BJ (cell line): ENCODE measurements around the gene EPHX1. TPM values are rescaled to one million over a fixed set of nuclear protein-coding genes. Genes with fewer than 3 reads are reported as not detected.

Source experiments
- CTCF ChIA-PET: fragments of 350-600 bp; formaldehyde crosslinking; extraction: SDS; loops from one replicate; lab custom pipeline; 2021; ENCODE audit warnings: antibody characterized with exemption, inconsistent platforms; lab: Yijun Ruan, JAX
- POLR2A ChIA-PET: fragments of 300-600 bp; sonication (Branson Sonifier 250); formaldehyde crosslinking; extraction: SDS; loops from one replicate; lab custom pipeline; 2021; ENCODE audit warnings: antibody characterized with exemption; lab: Charles Lee
- DNase-seq: peaks from one replicate; pipeline ENCODE4 v3.0.0-alpha.2; 2011; ENCODE audit warnings: low read depth
- H3K27me3 ChIP-seq: 2 replicates; pipeline ENCODE4 v1.6.0; 2011; ENCODE audit warnings: low read length; ENCODE audit not compliant: control insufficient read depth, insufficient read depth
- H3K36me3 ChIP-seq: 2 replicates; pipeline ENCODE4 v1.5.1; 2011; ENCODE audit warnings: low read length; ENCODE audit not compliant: control insufficient read depth, insufficient read depth
- H3K4me3 ChIP-seq: 2 replicates; pipeline ENCODE4 v1.5.1; 2011; ENCODE audit warnings: low read depth, mild to moderate bottlenecking, control low read depth, low read length
- polyA plus RNA-seq: library from polyadenylated mRNA; depleted of rRNA; stranded (reverse); fragments of >200 nt; gene quantifications from 2 replicates; pipeline ENCODE4 v1.2.3, GENCODE V29; 2011
- TF ChIP-seq, protein P1 (sequence below): IDR thresholded peaks from 2 replicates; pipeline ENCODE4 v1.5.1; 2011; ENCODE audit warnings: low read depth, mild to moderate bottlenecking, control low read depth, inconsistent platforms, low read length, moderate library complexity; ENCODE audit not compliant: insufficient read depth

Gene EPHX1
- polyA plus RNA-seq, 1 experiment, result 34.3 TPM

DNA sequence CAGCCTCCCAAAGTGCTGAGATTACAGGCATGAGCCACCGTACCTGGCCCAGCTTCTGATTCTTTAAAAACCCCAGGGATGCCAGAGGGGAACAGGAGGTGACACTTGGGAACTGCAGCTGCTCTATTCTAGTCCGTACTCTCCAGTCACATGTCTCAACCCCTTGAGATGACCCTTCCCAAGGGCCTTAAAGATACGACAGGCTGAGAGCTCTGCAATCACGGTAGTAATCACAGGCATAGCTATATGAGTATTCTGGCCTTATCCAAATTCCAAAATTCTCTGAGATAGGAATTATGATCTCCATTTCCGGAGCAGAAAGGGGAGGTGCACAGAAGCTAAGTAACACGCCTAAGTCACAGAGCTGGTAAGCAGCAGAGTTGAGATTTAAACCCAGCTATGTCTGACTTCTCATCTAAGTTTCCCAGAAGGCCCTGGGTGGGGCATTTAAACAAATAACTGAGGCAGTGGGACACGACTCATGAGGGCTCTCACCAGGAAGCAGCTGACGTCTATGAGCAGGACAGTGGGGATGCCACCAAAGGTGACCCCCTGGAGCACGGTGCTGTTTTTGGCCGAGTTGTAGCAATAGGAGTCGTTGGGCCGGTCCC, 67.1 kb downstream of the EPHX1 start:
- TF ChIP-seq, protein P1, sequence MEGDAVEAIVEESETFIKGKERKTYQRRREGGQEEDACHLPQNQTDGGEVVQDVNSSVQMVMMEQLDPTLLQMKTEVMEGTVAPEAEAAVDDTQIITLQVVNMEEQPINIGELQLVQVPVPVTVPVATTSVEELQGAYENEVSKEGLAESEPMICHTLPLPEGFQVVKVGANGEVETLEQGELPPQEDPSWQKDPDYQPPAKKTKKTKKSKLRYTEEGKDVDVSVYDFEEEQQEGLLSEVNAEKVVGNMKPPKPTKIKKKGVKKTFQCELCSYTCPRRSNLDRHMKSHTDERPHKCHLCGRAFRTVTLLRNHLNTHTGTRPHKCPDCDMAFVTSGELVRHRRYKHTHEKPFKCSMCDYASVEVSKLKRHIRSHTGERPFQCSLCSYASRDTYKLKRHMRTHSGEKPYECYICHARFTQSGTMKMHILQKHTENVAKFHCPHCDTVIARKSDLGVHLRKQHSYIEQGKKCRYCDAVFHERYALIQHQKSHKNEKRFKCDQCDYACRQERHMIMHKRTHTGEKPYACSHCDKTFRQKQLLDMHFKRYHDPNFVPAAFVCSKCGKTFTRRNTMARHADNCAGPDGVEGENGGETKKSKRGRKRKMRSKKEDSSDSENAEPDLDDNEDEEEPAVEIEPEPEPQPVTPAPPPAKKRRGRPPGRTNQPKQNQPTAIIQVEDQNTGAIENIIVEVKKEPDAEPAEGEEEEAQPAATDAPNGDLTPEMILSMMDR, result no peak
- DNase-seq, result no peak
- Histone ChIP-seq H3K27me3 (no peaks in the 10 kb centered on the region), H3K36me3 (peaks cover 16% of the 10 kb centered on the region), H3K4me3 (no peak overlapping the region)
- ChIA-PET CTCF (interaction anchor here (0.7 to 1.6 kb wide), 7 partner anchors 11 to 104 kb away, joined by 3 read pairs; partner anchors contain the start of gene SRP9), POLR2A (no interaction called here)

DNA sequence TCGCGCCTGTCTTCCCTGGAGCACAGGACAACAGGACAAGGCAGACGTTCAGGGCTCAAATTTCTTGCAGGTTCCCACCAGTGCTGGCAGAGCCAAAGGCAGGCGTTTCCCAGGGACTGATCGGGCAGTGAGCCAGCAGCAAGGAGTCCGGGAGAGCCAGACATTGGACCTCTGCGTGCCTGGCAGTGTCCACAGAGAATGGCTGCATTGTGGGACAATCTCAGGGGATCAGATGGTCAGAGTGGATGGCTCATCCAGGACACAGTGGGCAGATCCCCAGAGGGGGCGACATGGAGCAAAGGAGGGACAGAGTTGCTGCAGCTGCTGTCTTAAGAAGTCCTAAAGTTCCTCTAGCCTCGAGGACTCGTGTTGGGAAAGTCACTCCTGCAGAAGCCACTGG, 67.7 kb downstream of the EPHX1 start:
- no peak for DNase-seq
- POLR2A ChIA-PET, result no interaction called here

DNA sequence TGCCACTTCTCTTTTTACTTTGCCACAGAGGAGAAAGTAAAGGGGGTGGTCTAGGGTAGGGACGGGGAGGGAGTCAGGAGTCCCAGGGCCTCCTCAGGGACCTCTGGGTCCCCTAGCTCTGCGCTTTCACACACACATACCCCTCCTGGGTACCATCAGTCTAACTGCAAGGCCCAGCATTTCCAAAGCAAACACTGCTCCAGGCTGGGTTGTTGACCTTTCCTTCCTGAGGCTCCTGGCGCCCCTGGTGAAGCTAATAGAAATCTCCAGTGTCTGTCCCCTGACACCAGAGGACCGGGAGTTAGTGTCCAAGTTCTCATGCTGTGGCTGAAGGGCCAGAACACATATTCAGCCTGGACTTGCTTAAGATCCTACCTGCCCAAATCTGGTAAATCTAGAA, 68.4 kb downstream of the EPHX1 start:
- ChIA-PET CTCF (interaction anchor here (0.6 to 1.6 kb wide), 6 partner anchors 19 to 404 kb away, joined by 3 to 4 read pairs (median 3); no protein-coding TSS in a partner anchor), POLR2A (no interaction called here)
- no peak for DNase-seq
- peaks cover 11% of the 10 kb centered on the region for H3K36me3 ChIP-seq
- no peak overlapping the region for H3K4me3 ChIP-seq
- TF ChIP-seq, protein P1, result no peak
- no peaks in the 10 kb centered on the region for H3K27me3 ChIP-seq

More for the DNA sequence above, 67.7 kb downstream of the EPHX1 start:
- TF ChIP-seq, protein P1, result peak; percentile 76
- H3K27me3 ChIP-seq, result no peaks in the 10 kb centered on the region
- H3K4me3 ChIP-seq, result no peak overlapping the region
- CTCF ChIA-PET, result interaction anchor here (0.6 to 1.6 kb wide), 8 partner anchors 18 to 403 kb away, joined by 3 to 4 read pairs (median 3); partner anchors contain the start of gene SRP9
- peaks cover 16% of the 10 kb centered on the region for H3K36me3 ChIP-seq

DNA sequence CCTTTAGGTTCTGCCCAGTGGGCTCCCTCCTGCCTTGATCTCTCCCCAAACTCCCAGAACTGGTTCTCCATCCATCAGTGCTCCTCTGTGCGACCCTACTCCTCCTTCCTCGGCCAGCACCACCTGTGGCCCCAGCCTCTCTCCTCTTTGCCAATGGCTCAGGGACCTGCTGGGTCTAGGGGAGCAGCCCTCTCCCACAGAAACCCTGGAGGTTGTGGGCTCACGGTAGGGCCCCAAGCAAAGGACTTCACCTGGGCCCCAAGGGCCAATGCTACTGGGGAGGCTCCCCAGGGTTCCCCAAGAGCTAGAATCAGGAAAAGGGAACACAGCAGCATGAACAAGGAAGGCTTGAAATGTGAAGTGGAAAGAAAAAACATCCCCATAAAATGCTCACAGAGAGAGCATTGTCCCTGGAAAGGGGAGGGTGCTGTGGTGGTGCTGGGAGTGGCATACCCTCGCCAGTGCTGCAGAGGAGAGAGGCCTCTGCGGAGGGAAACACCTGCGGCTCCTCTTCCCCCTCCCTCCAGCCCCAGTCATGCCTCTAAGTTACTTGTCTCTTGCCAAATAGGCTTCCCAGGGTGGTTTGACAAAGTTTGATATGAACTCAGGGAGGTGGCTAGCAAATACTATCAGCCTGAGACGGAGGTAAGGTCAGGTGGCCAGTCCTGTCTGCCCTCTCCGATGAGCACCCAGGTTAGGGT, 69.7 kb downstream of the EPHX1 start:
- no peak for DNase-seq
- no peaks in the 10 kb centered on the region for H3K27me3 ChIP-seq
- peaks cover 5% of the 10 kb centered on the region for H3K36me3 ChIP-seq
- ChIA-PET POLR2A (no interaction called here), CTCF (interaction anchor here (1.2 to 1.9 kb wide), 4 partner anchors 8 to 405 kb away, joined by 3 to 6 read pairs (median 4); no protein-coding TSS in a partner anchor)
- TF ChIP-seq, protein P1, result no peak
- no peak overlapping the region for H3K4me3 ChIP-seq

DNA sequence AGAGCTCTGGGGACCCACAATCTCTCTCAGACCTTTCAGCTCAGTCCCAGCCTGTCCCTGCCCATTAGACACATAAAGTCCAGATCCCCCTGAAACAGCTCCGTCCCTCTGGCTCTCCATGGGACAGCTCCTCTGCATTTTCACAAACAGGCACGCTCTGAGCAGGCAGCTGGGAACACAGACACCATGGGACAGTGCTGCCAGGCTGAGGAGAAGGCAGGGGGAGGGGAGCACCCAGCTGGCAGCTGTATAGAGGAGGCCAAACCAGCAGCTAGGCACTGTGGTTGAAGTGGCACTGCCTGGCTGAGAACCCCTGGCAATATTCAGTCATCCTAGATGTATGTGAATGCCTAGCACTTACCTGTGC, 70.3 kb downstream of the EPHX1 start:
- DNase-seq, result no peak
- TF ChIP-seq, protein P1, result no peak
- ChIA-PET CTCF (interaction anchor here (1.2 to 1.9 kb wide), 4 partner anchors 9 to 406 kb away, joined by 3 to 6 read pairs (median 4); no protein-coding TSS in a partner anchor), POLR2A (no interaction called here)
- Histone ChIP-seq H3K27me3 (no peaks in the 10 kb centered on the region), H3K36me3 (peaks cover 3% of the 10 kb centered on the region), H3K4me3 (no peak overlapping the region)
